H9 (cell line): ENCODE results near the gene ARSG. TPM values are rescaled to one million over a fixed set of nuclear protein-coding genes. Genes with fewer than 3 reads are reported as not detected.

Source experiments
- DNase-seq: peaks from one replicate; pipeline ENCODE4 v3.0.0-alpha.2; 2017
- H2AFZ ChIP-seq: one replicate; pipeline ENCODE4 v1.6.1; 2013; ENCODE audit warnings: mild to moderate bottlenecking, low read length, control low read depth, moderate library complexity
- H2AK5ac ChIP-seq: 2 replicates; pipeline ENCODE4 v1.6.1; 2013; ENCODE audit warnings: low read length, control low read depth, mixed read lengths; ENCODE audit not compliant: insufficient read length
- H2BK120ac ChIP-seq: one replicate; pipeline ENCODE4 v1.6.1; 2013; ENCODE audit warnings: low read depth, mild to moderate bottlenecking, low read length, control low read depth, inconsistent platforms; ENCODE audit not compliant: poor library complexity, severe bottlenecking
- H2BK12ac ChIP-seq: 2 replicates; pipeline ENCODE4 v1.6.1; 2013; ENCODE audit warnings: low read length, control low read depth, mixed read lengths, low read depth; ENCODE audit not compliant: insufficient read length
- H2BK15ac ChIP-seq: 2 replicates; pipeline ENCODE4 v1.6.1; 2013; ENCODE audit warnings: low read depth, low read length, control low read depth
- H2BK20ac ChIP-seq: one replicate; pipeline ENCODE4 v1.6.1; 2013; ENCODE audit warnings: low read depth, mild to moderate bottlenecking, low read length, control low read depth, inconsistent platforms; ENCODE audit not compliant: poor library complexity, severe bottlenecking
- H2BK5ac ChIP-seq: 2 replicates; pipeline ENCODE4 v1.6.1; 2013; ENCODE audit warnings: low read length, control low read depth, mixed read lengths; ENCODE audit not compliant: insufficient read length
- H3K14ac ChIP-seq: 2 replicates; pipeline ENCODE4 v1.6.1; 2013; ENCODE audit warnings: low read length, control low read depth; ENCODE audit not compliant: insufficient read depth
- H3K18ac ChIP-seq: 2 replicates; pipeline ENCODE4 v1.6.1; 2013; ENCODE audit warnings: low read depth, mild to moderate bottlenecking, mixed read lengths, low read length, control low read depth; ENCODE audit not compliant: insufficient read length
- H3K23ac ChIP-seq: 2 replicates; pipeline ENCODE4 v1.6.1; 2013; ENCODE audit warnings: low read length, control low read depth, mixed read lengths, low read depth; ENCODE audit not compliant: insufficient read length
- H3K23me2 ChIP-seq: 2 replicates; pipeline ENCODE4 v1.6.1; 2013; ENCODE audit warnings: low read depth, mild to moderate bottlenecking, mixed read lengths, low read length, control low read depth; ENCODE audit not compliant: insufficient read length, poor library complexity, severe bottlenecking
- H3K27ac ChIP-seq: 2 replicates; pipeline ENCODE4 v1.5.1; 2013; ENCODE audit warnings: low read length, control low read depth, mixed read lengths, low read depth; ENCODE audit not compliant: insufficient read length
- H3K27me3 ChIP-seq: 2 replicates; pipeline ENCODE4 v1.6.1; 2013; ENCODE audit warnings: low read length, control low read depth, inconsistent platforms; ENCODE audit not compliant: insufficient read depth
- H3K4ac ChIP-seq: 2 replicates; pipeline ENCODE4 v1.6.1; 2013; ENCODE audit warnings: low read depth, mild to moderate bottlenecking, control low read depth, inconsistent platforms, low read length, moderate library complexity
- H3K4me1 ChIP-seq: 2 replicates; pipeline ENCODE4 v1.6.1; 2013; ENCODE audit warnings: low read length, control low read depth, inconsistent platforms; ENCODE audit not compliant: insufficient read depth
- H3K4me2 ChIP-seq: 2 replicates; pipeline ENCODE4 v1.6.1; 2013; ENCODE audit warnings: low read length, control low read depth, mixed read lengths; ENCODE audit not compliant: insufficient read length, insufficient read depth
- H3K56ac ChIP-seq: 2 replicates; pipeline ENCODE4 v1.6.1; 2013; ENCODE audit warnings: low read depth, mild to moderate bottlenecking, mixed read lengths, low read length, control low read depth; ENCODE audit not compliant: insufficient read length
- H3K79me1 ChIP-seq: 2 replicates; pipeline ENCODE4 v1.6.1; 2013; ENCODE audit warnings: low read depth, mild to moderate bottlenecking, moderate library complexity, low read length, control low read depth, inconsistent platforms; ENCODE audit not compliant: insufficient read depth, poor library complexity, severe bottlenecking
- H3K79me2 ChIP-seq: 2 replicates; pipeline ENCODE4 v1.6.1; 2013; ENCODE audit warnings: low read length, control low read depth, inconsistent platforms; ENCODE audit not compliant: insufficient read depth
- H3K9ac ChIP-seq: 2 replicates; pipeline ENCODE4 v1.6.1; 2013; ENCODE audit warnings: low read length, control low read depth, mixed read lengths; ENCODE audit not compliant: insufficient read length; ENCODE audit errors: extremely low read depth
- H3K9me3 ChIP-seq: one replicate; pipeline ENCODE4 v1.6.1; 2013; ENCODE audit warnings: low read depth, low read length, inconsistent platforms; ENCODE audit not compliant: control insufficient read depth
- H3T11ph ChIP-seq: one replicate; pipeline ENCODE4 v1.6.1; 2013; ENCODE audit warnings: mild to moderate bottlenecking, low read length, control low read depth, inconsistent platforms
- H4K20me1 ChIP-seq: one replicate; pipeline ENCODE4 v1.6.1; 2013; ENCODE audit not compliant: control insufficient read depth, insufficient read length, insufficient read depth
- H4K5ac ChIP-seq: 2 replicates; pipeline ENCODE4 v1.6.1; 2013; ENCODE audit warnings: low read depth, mild to moderate bottlenecking, mixed read lengths, low read length, control low read depth; ENCODE audit not compliant: insufficient read length
- H4K8ac ChIP-seq: replicated peaks from 2 replicates; pipeline ENCODE4 v1.6.1; 2013; ENCODE audit warnings: low read length, control low read depth, mixed read lengths, low read depth; ENCODE audit not compliant: insufficient read length
- H4K91ac ChIP-seq: 2 replicates; pipeline ENCODE4 v1.6.1; 2013; ENCODE audit warnings: low read depth, mild to moderate bottlenecking, moderate library complexity, mixed read lengths, low read length, control low read depth; ENCODE audit not compliant: insufficient read length
- H3K27ac Mint-ChIP-seq, 3 experiments: 2 replicates in 2 of 3; 3 replicates in 1 of 3; pipeline ENCODE4 v1.8.0; 2020 to 2021; ENCODE audit warnings: mixed read lengths in 3 of 3, mild to moderate bottlenecking in 1 of 3, moderate library complexity in 1 of 3
- H3K27me3 Mint-ChIP-seq: 2 replicates; pipeline ENCODE4 v1.8.0; 2021; ENCODE audit warnings: low read depth, mild to moderate bottlenecking, moderate library complexity, mixed read lengths
- H3K36me3 Mint-ChIP-seq, 3 experiments: 2 replicates in 2 of 3; 3 replicates in 1 of 3; pipeline ENCODE4 v1.8.0; 2020 to 2021; ENCODE audit warnings: low read depth in 3 of 3, mixed read lengths in 3 of 3; ENCODE audit not compliant: insufficient read depth in 1 of 3
- H3K4me1 Mint-ChIP-seq, 2 experiments: 2 replicates each; pipeline ENCODE4 v1.8.0; 2020; ENCODE audit warnings: mixed read lengths in 2 of 2
- H3K4me3 Mint-ChIP-seq, 2 experiments: 2 replicates in 1 of 2; 3 replicates in 1 of 2; pipeline ENCODE4 v1.8.0; 2020 to 2021; ENCODE audit warnings: mild to moderate bottlenecking in 2 of 2, mixed read lengths in 2 of 2, moderate library complexity in 1 of 2
- H3K9me3 Mint-ChIP-seq, 2 experiments: 2 replicates in 1 of 2; 3 replicates in 1 of 2; pipeline ENCODE4 v1.8.0; 2020; ENCODE audit warnings: mild to moderate bottlenecking in 2 of 2, mixed read lengths in 2 of 2, moderate library complexity in 1 of 2
- WGBS: extraction: QIAGEN DNeasy Blood & Tissue Kit; methylation state at CpG from one replicate; pipeline ENCODE4 v1.1.7; 2013; ENCODE audit warnings: missing lambda C conversion rate, low lambda C conversion rate, mixed read lengths; ENCODE audit not compliant: insufficient read length; ENCODE audit errors: extremely low coverage; 5-methylcytosine and 5-hydroxymethylcytosine counted together
- total RNA-seq: library from RNA; stranded (reverse); gene quantifications from 2 replicates; pipeline ENCODE4 v1.2.1, GENCODE V29; 2021
- TF ChIP-seq, protein P1 (sequence below): fragments of 200-600 bp; sonication (generic); conservative IDR thresholded peaks from 3 replicates; pipeline ENCODE4 v1.8.0; 2021; ENCODE audit warnings: antibody characterized with exemption, mild to moderate bottlenecking

ARSG gene
- total RNA-seq, 1 experiment from 2014 or later = 3.6 TPM

DNA sequence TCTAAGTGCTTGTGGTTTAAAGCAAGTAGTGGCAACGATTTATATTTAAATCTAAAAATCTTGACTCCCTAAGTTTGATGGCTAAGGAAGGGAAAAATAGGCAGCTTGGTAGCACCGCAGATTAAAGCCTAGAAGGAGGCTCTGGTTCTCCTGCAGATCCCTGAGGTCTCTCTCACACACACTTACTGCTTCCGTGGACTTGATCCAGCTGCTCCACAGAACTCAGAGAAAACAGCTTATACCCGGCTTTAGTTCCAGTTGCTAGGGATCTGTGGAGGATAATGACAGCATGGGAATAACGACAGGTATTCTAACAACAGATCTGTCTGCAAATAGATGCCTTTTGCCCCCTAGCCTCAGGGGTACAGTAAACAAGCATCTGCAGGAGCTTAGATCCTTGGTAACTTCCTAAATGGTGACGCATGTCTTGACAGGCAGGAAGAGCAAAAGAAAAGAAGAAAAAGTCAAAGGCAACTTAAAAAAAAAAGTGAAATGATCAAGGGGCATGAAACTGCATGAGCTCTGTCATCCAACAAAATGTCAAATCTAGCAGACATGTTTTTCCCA, 161.5 kb downstream of the ARSG start:
- Histone ChIP-seq H3K9ac (no peak overlapping the region), H4K8ac (no peak overlapping the region), H3K4ac (no peak overlapping the region), H2BK12ac (no peak overlapping the region), H3K27me3 (no peaks in the 10 kb centered on the region), H3K27ac (no peak overlapping the region), H2AK5ac (no peak overlapping the region), H3K4me1 (no peaks in the 10 kb centered on the region), H2BK5ac (no peak overlapping the region), H4K5ac (no peak overlapping the region), H2BK15ac (no peak overlapping the region), H3K14ac (no peak overlapping the region), H4K20me1 (no peaks in the 10 kb centered on the region), H3K79me1 (no peaks in the 10 kb centered on the region), H3K56ac (no peak overlapping the region), H2BK20ac (no peak overlapping the region), H3K23me2 (peaks cover under 1% of the 10 kb centered on the region), H3K9me3 (no peaks in the 10 kb centered on the region), H3T11ph (no peak overlapping the region), H3K18ac (no peak overlapping the region), H3K23ac (no peak overlapping the region), H2AFZ (no peak overlapping the region), H4K91ac (no peak overlapping the region), H3K4me2 (no peak overlapping the region), H2BK120ac (no peak overlapping the region), H3K79me2 (no peaks in the 10 kb centered on the region)
- no CpG with 5 or more reads among the region's 6 CpGs for WGBS
- peaks cover 13 to 14% of the 10 kb centered on the region in 2 experiments for H3K4me1 Mint-ChIP-seq
- H3K36me3 Mint-ChIP-seq = peaks cover 11 to 21% (median 18%) of the 10 kb centered on the region in 3 experiments; a peak in 6 of 7 replicates
- TF ChIP-seq, protein P1, sequence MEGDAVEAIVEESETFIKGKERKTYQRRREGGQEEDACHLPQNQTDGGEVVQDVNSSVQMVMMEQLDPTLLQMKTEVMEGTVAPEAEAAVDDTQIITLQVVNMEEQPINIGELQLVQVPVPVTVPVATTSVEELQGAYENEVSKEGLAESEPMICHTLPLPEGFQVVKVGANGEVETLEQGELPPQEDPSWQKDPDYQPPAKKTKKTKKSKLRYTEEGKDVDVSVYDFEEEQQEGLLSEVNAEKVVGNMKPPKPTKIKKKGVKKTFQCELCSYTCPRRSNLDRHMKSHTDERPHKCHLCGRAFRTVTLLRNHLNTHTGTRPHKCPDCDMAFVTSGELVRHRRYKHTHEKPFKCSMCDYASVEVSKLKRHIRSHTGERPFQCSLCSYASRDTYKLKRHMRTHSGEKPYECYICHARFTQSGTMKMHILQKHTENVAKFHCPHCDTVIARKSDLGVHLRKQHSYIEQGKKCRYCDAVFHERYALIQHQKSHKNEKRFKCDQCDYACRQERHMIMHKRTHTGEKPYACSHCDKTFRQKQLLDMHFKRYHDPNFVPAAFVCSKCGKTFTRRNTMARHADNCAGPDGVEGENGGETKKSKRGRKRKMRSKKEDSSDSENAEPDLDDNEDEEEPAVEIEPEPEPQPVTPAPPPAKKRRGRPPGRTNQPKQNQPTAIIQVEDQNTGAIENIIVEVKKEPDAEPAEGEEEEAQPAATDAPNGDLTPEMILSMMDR = no peak
- no peak overlapping the region; a peak in 1 of 7 replicates for H3K27ac Mint-ChIP-seq
- H3K9me3 Mint-ChIP-seq = no peaks in the 10 kb centered on the region
- H3K4me3 Mint-ChIP-seq = no peak overlapping the region
- H3K27me3 Mint-ChIP-seq = no peaks in the 10 kb centered on the region
- no peak for DNase-seq
